Muscle of leg (tissue), 11 donors: ENCODE results near the gene ICAM1. TPM values are rescaled to one million over a fixed set of nuclear protein-coding genes. Genes with fewer than 3 reads are reported as not detected.

Experiments
- DNase-seq: peaks from one replicate; pipeline ENCODE4 v3.0.0; 2013
- H3K27ac ChIP-seq: one replicate; pipeline ENCODE4 v1.5.1; 2013; ENCODE audit warnings: mild to moderate bottlenecking, low read length, control low read depth
- H3K27me3 ChIP-seq: one replicate; pipeline ENCODE4 v1.6.1; 2013; ENCODE audit warnings: low read length; ENCODE audit not compliant: control insufficient read depth, insufficient read depth
- H3K36me3 ChIP-seq: one replicate; pipeline ENCODE4 v1.6.1; 2013; ENCODE audit warnings: low read length; ENCODE audit not compliant: control insufficient read depth, insufficient read depth
- H3K4me1 ChIP-seq: one replicate; pipeline ENCODE4 v1.6.1; 2013; ENCODE audit warnings: low read length; ENCODE audit not compliant: control insufficient read depth, insufficient read depth
- H3K4me3 ChIP-seq: one replicate; pipeline ENCODE4 v1.5.1; 2013; ENCODE audit warnings: low read length, control low read depth
- H3K9me3 ChIP-seq: replicated peaks from 2 replicates; pipeline ENCODE4 v1.6.1; 2013; ENCODE audit warnings: low read depth, low read length; ENCODE audit not compliant: control insufficient read depth
- WGBS: methylation state at CpG from one replicate; pipeline ENCODE4 v1.1.5; 2013; ENCODE audit warnings: missing lambda C conversion rate; ENCODE audit not compliant: insufficient coverage; 5-methylcytosine and 5-hydroxymethylcytosine counted together
- polyA plus RNA-seq, 8 donors: library from polyadenylated mRNA; unstranded; fragments of 120-200 nt; gene quantifications; one replicate each; pipeline versions ENCODE4 v1.2.1 to v1.2.3, GENCODE V29; 2013; ENCODE audit warnings: inconsistent platforms in 1 of 8, low replicate concordance in 1 of 8; ENCODE audit not compliant: insufficient read length in 8 of 8, insufficient read depth in 1 of 8
- total RNA-seq: library from RNA; stranded (reverse); fragments of 120-200 nt; gene quantifications from one replicate; pipeline ENCODE4 v1.2.4, GENCODE V29; 2013

ICAM1 gene
- total and polyA plus RNA-seq, 9 donors: 4.7 to 10.1 (median 7.9) TPM

DNA sequence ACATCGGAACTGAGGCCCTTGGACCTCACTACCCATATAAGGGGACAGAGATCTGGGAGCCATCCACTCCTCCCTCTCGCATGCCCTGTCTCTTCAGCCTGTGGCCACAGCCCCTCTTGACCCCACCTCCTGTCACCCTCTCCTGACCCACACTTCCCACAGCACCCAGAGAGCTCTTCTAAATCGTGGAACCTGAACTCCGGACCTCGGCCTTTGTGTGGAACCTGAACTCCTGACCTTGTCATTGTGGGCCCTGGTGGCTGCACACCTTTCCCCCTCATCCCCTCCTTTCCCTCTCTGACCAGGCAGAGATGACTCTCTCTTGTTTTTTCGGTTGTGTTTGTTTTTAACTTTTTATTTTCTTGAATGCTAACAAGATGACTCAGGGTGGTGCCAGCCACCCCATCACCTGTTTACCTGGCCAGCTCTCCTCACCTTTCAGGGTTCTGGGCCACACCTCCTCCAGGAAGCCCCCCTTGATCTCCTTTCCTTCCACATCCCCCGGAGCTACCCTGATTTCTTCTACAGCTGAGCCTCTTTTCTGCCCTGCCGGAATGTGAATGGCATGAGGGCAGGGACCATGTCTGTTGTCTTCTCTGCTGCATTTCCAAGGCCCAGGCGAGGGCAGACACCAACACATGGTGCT lies 13.8 kb upstream of the ICAM1 start:
- Histone ChIP-seq H3K9me3 (no peaks in the 10 kb centered on the region), H3K36me3 (peaks cover 60% of the 10 kb centered on the region), H3K27me3 (no peaks in the 10 kb centered on the region), H3K27ac (no peak overlapping the region), H3K4me3 (no peak overlapping the region), H3K4me1 (peaks cover 9% of the 10 kb centered on the region)
- 70% methylated on average over 5 of the region's 9 CpGs for WGBS
- no peak for DNase-seq

DNA sequence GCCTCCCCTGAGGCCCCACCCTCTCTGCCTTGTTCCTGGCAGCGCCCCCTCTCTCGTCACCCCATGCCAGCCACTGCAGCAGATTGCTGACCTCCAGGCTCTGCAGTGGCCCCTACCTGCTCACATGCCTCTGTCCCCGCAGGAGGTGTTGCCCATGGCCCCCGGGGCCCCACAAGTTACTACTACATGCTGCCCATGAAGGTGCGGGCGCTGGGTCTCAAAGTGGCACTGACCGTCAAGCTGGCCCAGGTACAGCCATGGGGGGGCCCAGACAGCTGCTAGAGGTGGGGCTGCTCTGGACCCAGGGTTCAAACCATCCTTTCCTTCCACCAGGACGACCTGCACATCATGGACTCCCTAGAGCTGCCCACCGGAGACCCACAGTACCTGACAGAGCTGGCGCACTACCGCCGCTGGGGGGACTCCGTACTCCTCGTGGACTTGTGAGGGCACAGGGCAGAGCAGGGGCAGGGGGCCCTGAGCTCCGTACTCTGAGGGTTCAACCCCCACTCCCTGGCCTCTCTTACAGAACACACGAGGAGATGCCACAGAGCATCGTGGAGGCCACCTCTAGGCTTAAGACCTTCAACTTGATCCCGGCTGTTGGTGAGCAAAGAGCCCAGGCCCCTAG lies 12.7 kb upstream of the ICAM1 start:
- H3K4me3 ChIP-seq: no peak overlapping the region
- peaks cover 60% of the 10 kb centered on the region for H3K36me3 ChIP-seq
- no peak overlapping the region for H3K27ac ChIP-seq
- WGBS: 91% methylated on average over 12 of the region's 18 CpGs
- peaks cover 2% of the 10 kb centered on the region for H3K4me1 ChIP-seq
- DNase-seq: no peak
- H3K27me3 ChIP-seq: no peaks in the 10 kb centered on the region
- H3K9me3 ChIP-seq: no peaks in the 10 kb centered on the region

DNA sequence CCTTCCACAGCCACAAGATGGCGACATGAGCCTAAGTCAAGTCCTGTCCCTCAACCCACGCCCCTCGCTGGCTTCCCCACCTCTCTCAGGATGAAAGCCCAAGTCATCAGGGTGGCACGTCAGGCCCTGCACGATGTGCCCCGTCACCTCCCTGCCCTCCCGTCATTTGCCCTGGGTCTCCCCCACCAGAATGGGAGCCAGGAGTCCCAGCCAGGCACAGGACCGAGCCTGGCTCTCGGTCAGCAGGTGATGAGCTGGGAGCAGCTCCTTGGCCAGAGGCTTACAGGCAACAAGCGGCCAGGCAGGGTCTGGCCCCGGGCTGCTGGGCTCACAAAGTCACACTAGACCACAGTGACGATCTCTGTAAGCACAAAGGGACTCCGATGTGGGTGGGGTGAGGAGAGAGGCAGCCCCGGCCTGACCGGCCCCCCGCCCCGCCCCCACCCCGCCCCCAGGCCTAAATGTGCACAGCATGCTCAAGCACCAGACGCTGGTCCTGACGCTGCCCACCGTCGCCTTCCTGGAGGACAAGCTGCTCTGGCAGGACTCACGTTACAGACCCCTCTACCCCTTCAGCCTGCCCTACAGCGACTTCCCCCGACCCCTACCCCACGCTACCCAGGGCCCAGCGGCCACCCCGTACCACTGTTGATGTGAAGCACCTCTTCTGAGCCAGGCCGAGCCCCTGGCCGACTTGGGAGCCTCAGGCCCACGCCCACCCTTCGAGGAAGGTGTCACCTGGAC lies 11.6 kb upstream of the ICAM1 start:
- H3K27ac ChIP-seq: no peak overlapping the region
- no peaks in the 10 kb centered on the region for H3K9me3 ChIP-seq
- peaks cover 2% of the 10 kb centered on the region for H3K4me1 ChIP-seq
- 54% methylated on average over 27 of the region's 32 CpGs for WGBS
- peak; percentile 89 for DNase-seq
- H3K36me3 ChIP-seq: peaks cover 53% of the 10 kb centered on the region
- no peaks in the 10 kb centered on the region for H3K27me3 ChIP-seq
- no peak overlapping the region for H3K4me3 ChIP-seq

DNA sequence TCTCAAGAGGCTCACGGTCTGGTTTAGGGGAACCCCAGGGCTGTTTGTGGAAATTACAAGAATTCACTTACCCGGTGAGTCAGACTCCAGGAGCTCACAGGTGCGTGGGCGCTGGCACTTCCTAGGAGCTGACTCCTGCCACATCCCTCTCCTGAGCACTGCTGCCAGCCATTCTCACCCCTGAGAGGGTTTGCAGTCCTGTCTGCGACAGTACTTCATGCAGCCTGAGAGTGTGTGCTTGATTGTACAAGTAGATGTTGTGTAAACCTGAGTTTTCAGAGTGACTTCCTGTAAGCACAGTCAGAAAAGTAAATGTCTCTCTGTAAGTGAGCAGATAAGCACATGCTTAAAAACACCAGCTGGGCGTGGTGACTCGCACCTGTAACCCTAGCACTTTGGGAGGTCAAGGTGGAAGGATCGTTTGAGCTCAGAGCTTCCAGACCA lies 10.8 kb upstream of the ICAM1 start:
- Histone ChIP-seq H3K27me3 (no peaks in the 10 kb centered on the region), H3K4me3 (no peak overlapping the region), H3K36me3 (peaks cover 45% of the 10 kb centered on the region), H3K27ac (no peak overlapping the region), H3K4me1 (peaks cover 2% of the 10 kb centered on the region), H3K9me3 (no peaks in the 10 kb centered on the region)
- 89% methylated on average over 5 of the region's 8 CpGs for WGBS
- DNase-seq: no peak

DNA sequence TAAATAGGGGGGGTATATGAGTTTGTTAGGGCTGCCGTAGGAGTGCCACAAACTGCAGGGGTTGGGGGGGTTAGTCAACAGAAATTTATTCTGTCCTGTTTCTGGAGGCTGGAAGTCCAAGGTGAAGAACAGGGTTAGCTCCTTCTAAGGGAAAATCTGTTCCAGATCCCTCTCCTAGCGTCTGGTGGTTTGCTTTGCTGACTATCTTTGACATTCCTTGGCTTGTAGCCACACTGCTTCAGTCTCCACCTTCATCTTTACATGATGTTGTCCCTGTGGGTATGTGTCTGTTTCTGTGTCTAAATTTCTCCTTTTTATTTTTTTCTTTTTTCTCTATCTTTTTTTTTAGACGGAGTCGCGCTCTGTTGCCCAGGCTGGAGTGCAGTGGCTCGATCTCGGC lies 8.1 kb upstream of the ICAM1 start:
- Histone ChIP-seq H3K4me1 (peaks cover 2% of the 10 kb centered on the region), H3K9me3 (no peaks in the 10 kb centered on the region), H3K4me3 (no peak overlapping the region), H3K36me3 (peaks cover 21% of the 10 kb centered on the region), H3K27ac (no peak overlapping the region), H3K27me3 (no peaks in the 10 kb centered on the region)
- DNase-seq: no peak
- 40% methylated on average over 1 of the region's 7 CpGs for WGBS

DNA sequence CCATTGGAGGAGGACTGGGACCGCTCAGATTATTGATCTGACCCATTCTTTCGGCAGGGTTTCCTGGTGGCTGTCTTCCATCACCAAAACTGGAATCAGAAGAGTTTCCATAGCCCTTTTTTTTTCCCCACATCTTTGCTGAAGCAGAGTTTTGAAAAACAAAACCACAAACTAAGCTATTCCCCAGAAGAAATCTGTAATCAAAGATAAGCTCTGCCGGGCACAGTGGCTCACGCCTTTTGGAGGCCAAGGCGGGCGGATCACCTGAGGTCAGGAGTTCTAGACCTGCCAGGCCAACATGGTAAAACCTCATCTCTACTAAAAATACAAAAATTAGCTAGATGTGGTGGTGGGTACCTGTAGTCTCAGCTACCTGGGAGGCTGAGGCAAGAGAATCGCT lies 4.2 kb upstream of the ICAM1 start:
- WGBS: 72% methylated on average over 2 of the region's 7 CpGs
- no peak overlapping the region for H3K4me3 ChIP-seq

DNA sequence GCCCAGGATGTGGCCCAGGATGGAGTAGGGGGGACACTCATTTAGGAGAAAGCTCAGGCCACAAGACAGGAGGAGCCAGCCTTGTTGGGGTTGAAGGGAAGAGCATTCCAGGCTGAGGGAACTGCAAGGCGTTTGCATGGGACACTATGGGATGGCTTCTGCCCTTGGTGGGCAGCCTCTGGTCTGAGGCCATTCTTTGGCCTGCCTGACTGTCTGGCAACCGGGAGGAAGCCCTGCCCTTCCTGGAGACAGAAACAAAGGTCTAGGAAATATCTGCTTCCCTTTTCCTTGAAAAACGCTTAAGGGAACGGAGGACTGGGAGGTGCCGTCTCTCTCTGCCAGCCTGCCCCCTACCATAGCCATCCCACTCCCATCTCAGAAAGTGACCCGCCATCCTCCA lies 2.8 kb upstream of the ICAM1 start:
- H3K4me1 ChIP-seq: peaks cover 24% of the 10 kb centered on the region
- no peak for DNase-seq
- 61% methylated on average over 6 of the region's 6 CpGs for WGBS

More for the DNA sequence above, 4.2 kb upstream of the ICAM1 start:
- H3K27ac ChIP-seq: no peak overlapping the region
- H3K9me3 ChIP-seq: no peaks in the 10 kb centered on the region
- no peak for DNase-seq
- H3K27me3 ChIP-seq: peaks cover 28% of the 10 kb centered on the region
- no peaks in the 10 kb centered on the region for H3K36me3 ChIP-seq
- peaks cover 24% of the 10 kb centered on the region for H3K4me1 ChIP-seq

DNA sequence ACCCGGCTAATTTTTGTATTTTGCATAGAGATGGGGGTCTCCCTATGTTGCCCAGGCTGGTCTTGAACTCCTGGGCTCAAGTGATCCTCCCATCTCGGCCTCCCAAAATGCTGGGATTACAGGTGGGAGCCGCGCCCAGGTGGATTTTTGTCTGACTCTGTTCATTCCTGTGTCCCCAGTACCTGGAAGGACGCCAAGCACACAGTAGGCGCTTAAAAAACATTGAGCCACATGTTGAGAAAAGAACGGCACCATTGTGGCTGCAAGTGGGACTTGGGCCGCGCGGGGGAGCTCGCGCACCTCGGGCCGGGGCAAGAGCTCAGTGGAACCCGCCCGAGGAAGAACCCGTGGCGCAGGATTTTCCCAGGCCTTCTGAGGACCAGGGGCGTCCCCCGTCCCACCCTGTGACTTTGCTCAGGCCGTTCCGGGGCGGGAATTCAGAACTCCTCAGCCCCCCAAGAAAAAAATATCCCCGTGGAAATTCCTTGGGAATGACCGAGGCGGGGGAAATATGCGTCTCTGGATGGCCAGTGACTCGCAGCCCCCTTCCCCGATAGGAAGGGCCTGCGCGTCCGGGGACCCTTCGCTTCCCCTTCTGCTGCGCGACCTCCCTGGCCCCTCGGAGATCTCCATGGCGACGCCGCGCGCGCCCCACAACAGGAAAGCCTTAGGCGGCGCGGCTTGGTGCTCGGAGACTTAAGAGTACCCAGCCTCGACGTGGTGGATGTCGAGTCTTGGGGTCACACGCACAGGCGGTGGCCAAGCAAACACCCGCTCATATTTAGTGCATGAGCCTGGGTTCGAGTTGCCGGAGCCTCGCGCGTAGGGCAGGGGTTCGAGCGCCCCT lies 1.4 kb upstream of the ICAM1 start:
- DNase-seq: peak; percentile 82
- 5% methylated on average over 59 of the region's 59 CpGs for WGBS
- Histone ChIP-seq H3K36me3 (no peaks in the 10 kb centered on the region), H3K27me3 (peaks cover 43% of the 10 kb centered on the region), H3K27ac (peak overlapping the region; percentile 89), H3K4me1 (peaks cover 24% of the 10 kb centered on the region), H3K9me3 (no peaks in the 10 kb centered on the region), H3K4me3 (peak overlapping the region; percentile 47)

More for the DNA sequence above, 2.8 kb upstream of the ICAM1 start:
- H3K4me3 ChIP-seq: no peak overlapping the region
- H3K27me3 ChIP-seq: peaks cover 41% of the 10 kb centered on the region
- H3K27ac ChIP-seq: peak overlapping the region; percentile 89
- H3K9me3 ChIP-seq: no peaks in the 10 kb centered on the region
- H3K36me3 ChIP-seq: no peaks in the 10 kb centered on the region

DNA sequence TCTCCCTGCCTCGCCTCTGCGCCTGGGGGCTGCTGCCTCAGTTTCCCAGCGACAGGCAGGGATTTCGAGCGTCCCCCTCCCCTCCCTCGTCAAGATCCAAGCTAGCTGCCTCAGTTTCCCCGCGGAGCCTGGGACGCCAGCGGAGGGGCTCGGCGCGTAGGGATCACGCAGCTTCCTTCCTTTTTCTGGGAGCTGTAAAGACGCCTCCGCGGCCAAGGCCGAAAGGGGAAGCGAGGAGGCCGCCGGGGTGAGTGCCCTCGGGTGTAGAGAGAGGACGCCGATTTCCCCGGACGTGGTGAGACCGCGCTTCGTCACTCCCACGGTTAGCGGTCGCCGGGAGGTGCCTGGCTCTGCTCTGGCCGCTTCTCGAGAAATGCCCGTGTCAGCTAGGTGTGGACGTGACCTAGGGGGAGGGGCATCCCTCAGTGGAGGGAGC lies 722 bp upstream of the ICAM1 start:
- Histone ChIP-seq H3K4me3 (peak overlapping the region; percentile 47), H3K27me3 (peaks cover 48% of the 10 kb centered on the region), H3K9me3 (no peaks in the 10 kb centered on the region), H3K27ac (peak overlapping the region; percentile 89), H3K4me1 (peaks cover 24% of the 10 kb centered on the region), H3K36me3 (no peaks in the 10 kb centered on the region)
- DNase-seq: peak; percentile 71
- WGBS: 2% methylated on average over 33 of the region's 37 CpGs
